Ascending aorta (tissue), 2 donors: ENCODE results near the gene DTX4. TPM values are rescaled to one million over a fixed set of nuclear protein-coding genes. Genes with fewer than 3 reads are reported as not detected.

Source experiments
- DNase-seq, 2 donors: peaks; one replicate each; pipeline ENCODE4 v3.0.0-alpha.2; 2019; ENCODE audit warnings: low spot score in 2 of 2
- H3K27ac ChIP-seq, 2 donors: fragments of 200-600 bp; sonication (generic); one replicate each; pipeline ENCODE4 v1.5.1; 2016 to 2017; ENCODE audit warnings: mild to moderate bottlenecking in 1 of 2
- H3K27me3 ChIP-seq: fragments of 200-600 bp; sonication (generic); one replicate; pipeline ENCODE4 v1.5.1; 2017
- H3K36me3 ChIP-seq, 2 donors: fragments of 200-600 bp; sonication (generic); one replicate each; pipeline ENCODE4 v1.5.1; 2016
- H3K4me1 ChIP-seq, 2 donors: fragments of 200-600 bp; sonication (generic); one replicate each; pipeline ENCODE4 v1.5.1; 2016 to 2017; ENCODE audit warnings: mild to moderate bottlenecking in 1 of 2
- H3K4me3 ChIP-seq, 2 donors: fragments of 200-600 bp; sonication (generic); one replicate each; pipeline ENCODE4 v1.5.1; 2016 to 2017; ENCODE audit warnings: mild to moderate bottlenecking in 1 of 2
- H3K9me3 ChIP-seq, 2 donors: fragments of 200-600 bp; sonication (generic); one replicate each; pipeline ENCODE4 v1.5.1; 2016
- CTCF ChIP-seq, 3 experiments: fragments of 200-600 bp in 2 of 3; fragments of 450-650 bp in 1 of 3; sonication (generic) in 2 of 3; IDR thresholded peaks; one replicate each; pipeline ENCODE4 v1.5.1; 2016 to 2019; ENCODE audit warnings: antibody characterized with exemption in 3 of 3, mild to moderate bottlenecking in 1 of 3, moderate library complexity in 1 of 3
- intact Hi-C: fragments of 100-400 bp; cut with DNase I; formaldehyde crosslinking; loops from one replicate; pipeline ENCODE4 v1.15.1; 2023
- total RNA-seq: library from RNA; depleted of rRNA; stranded (reverse); fragments of >200 nt; gene quantifications from one replicate; pipeline ENCODE4 v1.1.0, GENCODE V29; 2016

The DTX4 gene
- total RNA-seq, 1 donor from 2014 or later: 9.6 TPM

- no peak for DNase-seq
- peaks cover 2 to 6% of the 10 kb centered on the region in 2 donors for H3K4me1 ChIP-seq
Observed at GRCh38 chr11:59206635-59207034, 34.7 kb downstream of the DTX4 start.

GRCh38 chr11:59207988-59208451 lies 36.1 kb downstream of the DTX4 start:
- H3K27ac ChIP-seq: no peak overlapping the region
- intact Hi-C loops: loop anchor here (1.0 to 2.0 kb wide), 2 partner anchors 37 to 77 kb away; no protein-coding TSS in a partner anchor
- DNase-seq: no peak
- H3K9me3 ChIP-seq: no peaks in the 10 kb centered on the region
- H3K4me3 ChIP-seq: peak overlapping the region in 1 of 2 donors; percentile 13
- H3K27me3 ChIP-seq: no peaks in the 10 kb centered on the region
- H3K4me1 ChIP-seq: peaks cover 2 to 6% of the 10 kb centered on the region in 2 donors
- peaks cover 0 to 6% of the 10 kb centered on the region in 2 donors for H3K36me3 ChIP-seq
- TF ChIP-seq CTCF (IDR thresholded peaks at IDR 0.05): peak; percentile 69 to 78 (median 76)

More at GRCh38 chr11:59206635-59207034, 34.7 kb downstream of the DTX4 start:
- no peak overlapping the region for H3K4me3 ChIP-seq
- H3K27ac ChIP-seq: no peak overlapping the region
- no peaks in the 10 kb centered on the region for H3K9me3 ChIP-seq
- TF ChIP-seq CTCF (IDR thresholded peaks at IDR 0.05): peak in 2 of 3 experiments; percentile 37 to 45
- no peaks in the 10 kb centered on the region for H3K27me3 ChIP-seq
- intact Hi-C loops: no loop called here
- H3K36me3 ChIP-seq: peaks cover 0 to 9% of the 10 kb centered on the region in 2 donors

- H3K4me1 ChIP-seq: peaks cover 2 to 6% of the 10 kb centered on the region in 2 donors
- intact Hi-C loops: loop anchor here (1.0 to 2.0 kb wide), 2 partner anchors 38 to 76 kb away; no protein-coding TSS in a partner anchor
- H3K4me3 ChIP-seq: peak overlapping the region in 1 of 2 donors; percentile 13
- DNase-seq: no peak
- H3K9me3 ChIP-seq: no peaks in the 10 kb centered on the region
- no peaks in the 10 kb centered on the region for H3K27me3 ChIP-seq
- H3K27ac ChIP-seq: no peak overlapping the region
- peaks cover 0 to 6% of the 10 kb centered on the region in 2 donors for H3K36me3 ChIP-seq
- no peak for TF ChIP-seq CTCF (IDR thresholded peaks at IDR 0.05)
Observed at GRCh38 chr11:59208956-59209355, 37.0 kb downstream of the DTX4 start.

GRCh38 chr11:59212222-59212621 lies 40.3 kb downstream of the DTX4 start:
- no peak for DNase-seq
- Histone ChIP-seq H3K36me3 (no peaks in the 10 kb centered on the region), H3K4me3 (peak overlapping the region in 1 of 2 donors; percentile 33), H3K27me3 (no peaks in the 10 kb centered on the region), H3K4me1 (peaks cover 2 to 6% of the 10 kb centered on the region in 2 donors), H3K27ac (no peak overlapping the region), H3K9me3 (no peaks in the 10 kb centered on the region)
- intact Hi-C loops: no loop called here
- TF ChIP-seq CTCF (IDR thresholded peaks at IDR 0.05): no peak

GRCh38 chr11:59212744-59213631 lies 41.1 kb downstream of the DTX4 start, which contains the start of gene MPEG1:
MPEG1 (minus strand) TSS chr11:59212927; CDS start chr11:59212865, 62 bp downstream.
- Histone ChIP-seq H3K9me3 (no peaks in the 10 kb centered on the region), H3K27me3 (no peaks in the 10 kb centered on the region), H3K4me1 (no peaks in the 10 kb centered on the region), H3K27ac (no peak within 1 kb of the TSS), H3K4me3 (peak within 1 kb of the TSS in 1 of 2 donors; percentile 33), H3K36me3 (no peaks in the 10 kb centered on the region)
- intact Hi-C loops: no loop called here
- DNase-seq: no peak
- TF ChIP-seq CTCF (IDR thresholded peaks at IDR 0.05): no peak
